ENCODE data around the gene IRF2BP1.
"Not testable (repeated sequence)": the region's sequence is repeated elsewhere in the genome, so short reads cannot be mapped to it uniquely, and the experiment has no call there.

The IRF2BP1 gene

DNA sequence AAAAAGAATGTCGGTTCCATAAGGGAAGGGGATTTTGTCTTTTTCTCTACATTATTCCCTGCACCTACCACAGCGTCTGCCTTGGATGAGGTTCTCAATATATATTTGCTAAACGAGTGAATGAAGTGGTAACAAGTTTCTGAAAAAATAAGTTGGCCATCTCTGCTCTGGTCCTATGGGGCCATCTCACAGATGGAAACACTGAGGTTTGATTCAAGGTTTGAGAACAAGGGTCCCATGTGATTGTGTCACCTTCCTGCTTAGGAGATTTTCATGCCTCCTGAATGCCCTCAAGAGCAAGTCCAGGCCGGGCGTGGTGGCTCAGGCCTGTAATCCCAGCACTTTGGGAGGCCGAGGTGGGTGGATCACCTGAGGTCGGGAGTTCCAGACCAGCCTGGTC, 13.3 kb upstream of the IRF2BP1 start:
- WGBS (ENCODE audit: insufficient coverage), result 90% methylated on average over 2 of the region's 7 CpGs
- Histone ChIP-seq H3K27me3 (replicated peaks in 2 of 5; ENCODE audit: control insufficient read depth in 4 of 5, insufficient read depth in 5 of 5, low read length in 4 of 5) (no peaks in the 10 kb centered on the region), H3K9me3 (ENCODE audit: control extremely low read depth in 1 of 5, control insufficient read depth in 4 of 5, insufficient read depth in 2 of 5, low read depth in 1 of 5, low read length in 4 of 5) (no peaks in the 10 kb centered on the region), H3K4me1 (ENCODE audit: control extremely low read depth in 1 of 4, control insufficient read depth in 4 of 4, insufficient read depth in 4 of 4, low read length in 3 of 4) (peaks cover 0 to 20% (median 13%) of the 10 kb centered on the region in 4 experiments), H3K4me3 (ENCODE audit: control insufficient read depth in 1 of 7, extremely low read depth in 1 of 7, insufficient read depth in 4 of 7, low read depth in 2 of 7, low read length in 6 of 7) (no peak overlapping the region), H3K36me3 (ENCODE audit: control insufficient read depth in 4 of 4, insufficient read depth in 4 of 4, low read length in 3 of 4) (peaks cover 2 to 42% (median 31%) of the 10 kb centered on the region in 4 experiments), H3K27ac (ENCODE audit: insufficient read depth in 1 of 2, low read depth in 1 of 2, low read length in 2 of 2, poor library complexity in 1 of 2, severe bottlenecking in 2 of 2) (no peak overlapping the region)
- POLR2A ChIA-PET, result no interaction called here
- DNase-seq, result no peak
- CTCF ChIA-PET, result no interaction called here

DNA sequence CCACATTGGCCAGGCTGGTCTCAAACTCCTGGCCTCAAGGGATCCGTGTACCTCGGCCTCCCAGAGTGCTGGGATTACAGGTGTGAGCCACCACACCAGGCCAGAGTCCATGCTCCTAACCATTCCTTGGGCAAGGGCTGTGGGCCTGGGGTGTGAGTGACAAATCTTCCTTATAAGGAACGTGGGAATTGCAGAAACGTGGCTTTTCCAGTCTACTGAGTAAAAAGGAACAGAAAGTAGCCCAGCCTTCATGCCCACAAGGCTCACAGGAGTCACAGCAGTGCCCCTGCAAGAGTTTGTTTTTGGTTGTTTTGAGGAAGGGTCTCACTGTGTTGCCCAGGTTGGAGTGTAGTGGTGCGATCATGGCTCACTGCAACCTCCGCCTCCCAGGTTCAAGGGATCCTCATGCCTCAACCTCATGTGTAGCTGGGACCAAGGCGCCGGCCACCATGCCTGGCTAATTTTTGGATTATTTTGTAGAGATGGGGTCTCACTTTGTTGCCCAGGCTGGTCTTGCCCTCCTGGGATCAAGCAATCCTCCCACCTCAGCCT, 11.4 kb upstream of the IRF2BP1 start:
- Histone ChIP-seq H3K9me3 (ENCODE audit: control extremely low read depth in 1 of 5, control insufficient read depth in 4 of 5, insufficient read depth in 2 of 5, low read depth in 1 of 5, low read length in 4 of 5) (no peaks in the 10 kb centered on the region), H3K36me3 (ENCODE audit: control insufficient read depth in 4 of 4, insufficient read depth in 4 of 4, low read length in 3 of 4) (peaks cover 2 to 43% (median 31%) of the 10 kb centered on the region in 4 experiments), H3K4me1 (ENCODE audit: control extremely low read depth in 1 of 4, control insufficient read depth in 4 of 4, insufficient read depth in 4 of 4, low read length in 3 of 4) (peaks cover 0 to 14% (median 10%) of the 10 kb centered on the region in 4 experiments), H3K27me3 (replicated peaks in 2 of 5; ENCODE audit: control insufficient read depth in 4 of 5, insufficient read depth in 5 of 5, low read length in 4 of 5) (no peaks in the 10 kb centered on the region), H3K4me3 (ENCODE audit: control insufficient read depth in 1 of 7, extremely low read depth in 1 of 7, insufficient read depth in 4 of 7, low read depth in 2 of 7, low read length in 6 of 7) (no peak overlapping the region), H3K27ac (ENCODE audit: insufficient read depth in 1 of 2, low read depth in 1 of 2, low read length in 2 of 2, poor library complexity in 1 of 2, severe bottlenecking in 2 of 2) (no peak overlapping the region)
- 95% methylated on average over 4 of the region's 8 CpGs for WGBS (ENCODE audit: insufficient coverage)
- ChIA-PET POLR2A (no interaction called here), CTCF (no interaction called here)
- no peak for DNase-seq

DNA sequence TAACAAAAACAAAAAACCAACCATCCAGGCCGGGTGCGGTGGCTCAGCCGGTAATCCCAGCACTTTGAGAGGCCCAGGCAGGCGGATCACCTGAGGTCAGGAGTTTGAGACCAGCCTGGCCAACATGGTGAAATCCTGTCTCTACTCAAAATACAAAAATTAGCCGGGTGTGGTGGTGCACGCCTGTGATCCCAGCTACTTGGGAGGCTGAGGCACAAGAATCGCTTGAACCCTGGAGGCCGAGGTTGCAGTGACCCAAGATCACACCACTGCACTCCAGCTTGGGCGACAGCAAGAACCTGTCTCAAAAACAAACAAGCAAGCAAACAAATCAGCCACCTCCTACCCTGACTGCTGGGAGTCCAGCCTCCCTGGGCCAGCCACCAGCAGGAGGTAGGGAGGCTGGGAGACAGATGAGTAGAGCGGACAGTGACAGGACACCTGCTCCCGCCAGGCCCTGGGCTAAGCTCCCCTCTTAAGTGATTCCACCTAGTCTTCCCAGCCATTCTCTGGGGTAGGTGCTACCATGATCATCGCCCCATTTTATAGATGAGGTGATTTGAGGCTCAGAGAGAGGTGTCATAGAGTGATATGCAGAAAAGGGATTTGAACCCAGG, 10.2 kb upstream of the IRF2BP1 start:
- DNase-seq, result not testable (repeated sequence)
- CTCF ChIA-PET, result interaction anchor here (0.7 kb wide), 2 partner anchors 15 to 32 kb away, joined by 3 read pairs; partner anchors contain the start of gene FOXA3

DNA sequence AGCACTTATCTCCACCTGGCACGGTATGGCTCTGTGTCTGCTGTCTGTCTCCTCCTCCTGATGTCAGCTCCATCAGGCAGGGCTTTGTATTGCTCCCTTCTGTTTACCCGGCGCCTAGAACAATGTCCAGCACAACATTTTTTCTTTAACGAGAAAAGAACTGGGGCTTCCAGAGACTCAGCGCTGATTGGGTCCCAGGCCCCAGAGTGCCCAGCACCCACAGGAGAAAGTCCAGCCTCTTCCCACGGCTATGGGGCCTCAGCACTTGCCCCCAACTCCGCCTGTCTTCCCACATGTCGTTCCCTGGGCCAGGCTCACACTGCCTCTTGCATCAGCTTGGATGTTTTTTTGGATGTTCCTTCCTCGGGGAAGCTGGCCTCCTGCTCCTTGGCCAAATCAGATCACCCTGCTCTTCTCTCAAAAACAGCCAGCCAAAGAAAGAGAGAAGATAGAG, 9.6 kb upstream of the IRF2BP1 start:
- ChIA-PET CTCF (interaction anchor here (0.7 to 1.4 kb wide), 3 partner anchors 15 to 96 kb away, joined by 3 to 4 read pairs (median 3); partner anchors contain the start of gene FOXA3), POLR2A (no interaction called here)

More for the DNA sequence above, 10.2 kb upstream of the IRF2BP1 start:
- H3K27me3 ChIP-seq (replicated peaks in 2 of 5; ENCODE audit: control insufficient read depth in 4 of 5, insufficient read depth in 5 of 5, low read length in 4 of 5); H3K27ac ChIP-seq (ENCODE audit: insufficient read depth in 1 of 2, low read depth in 1 of 2, low read length in 2 of 2, poor library complexity in 1 of 2, severe bottlenecking in 2 of 2); H3K4me3 ChIP-seq (ENCODE audit: control insufficient read depth in 1 of 7, extremely low read depth in 1 of 7, insufficient read depth in 4 of 7, low read depth in 2 of 7, low read length in 6 of 7); H3K4me1 ChIP-seq (ENCODE audit: control extremely low read depth in 1 of 4, control insufficient read depth in 4 of 4, insufficient read depth in 4 of 4, low read length in 3 of 4); H3K9me3 ChIP-seq (ENCODE audit: control extremely low read depth in 1 of 5, control insufficient read depth in 4 of 5, insufficient read depth in 2 of 5, low read depth in 1 of 5, low read length in 4 of 5); POLR2A ChIA-PET: not testable (repeated sequence)
- 98% methylated on average over 5 of the region's 12 CpGs for WGBS (ENCODE audit: insufficient coverage)
- H3K36me3 ChIP-seq (ENCODE audit: control insufficient read depth in 4 of 4, insufficient read depth in 4 of 4, low read length in 3 of 4), result peaks cover 2 to 46% (median 33%) of the 10 kb centered on the region in 4 experiments

DNA sequence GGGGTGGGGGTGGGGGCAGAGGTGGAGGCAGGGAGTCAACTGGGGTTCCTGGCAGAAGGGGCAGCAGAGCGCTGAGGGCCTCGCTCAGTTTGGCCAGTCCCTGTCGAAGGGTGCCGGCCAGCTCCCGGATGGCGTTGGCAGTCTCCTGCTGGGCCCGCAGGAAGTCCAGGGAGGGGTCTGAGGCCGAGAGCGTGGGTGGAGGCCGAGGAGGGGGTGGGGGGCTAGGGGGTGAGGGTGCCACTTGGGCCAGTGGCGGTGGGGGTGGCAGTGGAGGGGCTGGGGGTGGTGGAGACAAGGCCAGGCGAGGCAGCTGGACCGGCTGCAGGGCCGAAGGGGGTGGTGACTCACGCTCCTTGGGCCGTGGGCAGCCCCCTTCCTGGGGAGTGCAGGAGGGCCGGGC, 4.9 kb upstream of the IRF2BP1 start:
- ChIA-PET POLR2A (no interaction called here), CTCF (interaction anchor here (1.5 to 1.9 kb wide), 2 partner anchors 10 to 28 kb away, joined by 3 to 5 read pairs; partner anchors contain the start of gene SYMPK)
- 93% methylated on average over 4 of the region's 17 CpGs for WGBS (ENCODE audit: insufficient coverage)
- H3K36me3 ChIP-seq (ENCODE audit: control insufficient read depth in 4 of 4, insufficient read depth in 4 of 4, low read length in 3 of 4), result peaks cover 2 to 18% (median 14%) of the 10 kb centered on the region in 4 experiments
- no peak for DNase-seq
- no peak overlapping the region for H3K27ac ChIP-seq (ENCODE audit: insufficient read depth in 1 of 2, low read depth in 1 of 2, low read length in 2 of 2, poor library complexity in 1 of 2, severe bottlenecking in 2 of 2)
- H3K27me3 ChIP-seq (replicated peaks in 2 of 5; ENCODE audit: control insufficient read depth in 4 of 5, insufficient read depth in 5 of 5, low read length in 4 of 5), result no peaks in the 10 kb centered on the region
- no peaks in the 10 kb centered on the region for H3K9me3 ChIP-seq (ENCODE audit: control extremely low read depth in 1 of 5, control insufficient read depth in 4 of 5, insufficient read depth in 2 of 5, low read depth in 1 of 5, low read length in 4 of 5)
- peaks cover 0 to 11% (median 9%) of the 10 kb centered on the region in 4 experiments for H3K4me1 ChIP-seq (ENCODE audit: control extremely low read depth in 1 of 4, control insufficient read depth in 4 of 4, insufficient read depth in 4 of 4, low read length in 3 of 4)
- no peak overlapping the region for H3K4me3 ChIP-seq (ENCODE audit: control insufficient read depth in 1 of 7, extremely low read depth in 1 of 7, insufficient read depth in 4 of 7, low read depth in 2 of 7, low read length in 6 of 7)

More for the DNA sequence above, 9.6 kb upstream of the IRF2BP1 start:
- Histone ChIP-seq H3K27me3 (replicated peaks in 2 of 5; ENCODE audit: control insufficient read depth in 4 of 5, insufficient read depth in 5 of 5, low read length in 4 of 5) (no peaks in the 10 kb centered on the region), H3K27ac (ENCODE audit: insufficient read depth in 1 of 2, low read depth in 1 of 2, low read length in 2 of 2, poor library complexity in 1 of 2, severe bottlenecking in 2 of 2) (no peak overlapping the region), H3K4me1 (ENCODE audit: control extremely low read depth in 1 of 4, control insufficient read depth in 4 of 4, insufficient read depth in 4 of 4, low read length in 3 of 4) (no peaks in the 10 kb centered on the region), H3K9me3 (ENCODE audit: control extremely low read depth in 1 of 5, control insufficient read depth in 4 of 5, insufficient read depth in 2 of 5, low read depth in 1 of 5, low read length in 4 of 5) (no peaks in the 10 kb centered on the region), H3K36me3 (ENCODE audit: control insufficient read depth in 4 of 4, insufficient read depth in 4 of 4, low read length in 3 of 4) (peaks cover 2 to 41% (median 33%) of the 10 kb centered on the region in 4 experiments), H3K4me3 (ENCODE audit: control insufficient read depth in 1 of 7, extremely low read depth in 1 of 7, insufficient read depth in 4 of 7, low read depth in 2 of 7, low read length in 6 of 7) (no peak overlapping the region)
- DNase-seq, result no peak
- 95% methylated on average over 6 of the region's 9 CpGs for WGBS (ENCODE audit: insufficient coverage)

DNA sequence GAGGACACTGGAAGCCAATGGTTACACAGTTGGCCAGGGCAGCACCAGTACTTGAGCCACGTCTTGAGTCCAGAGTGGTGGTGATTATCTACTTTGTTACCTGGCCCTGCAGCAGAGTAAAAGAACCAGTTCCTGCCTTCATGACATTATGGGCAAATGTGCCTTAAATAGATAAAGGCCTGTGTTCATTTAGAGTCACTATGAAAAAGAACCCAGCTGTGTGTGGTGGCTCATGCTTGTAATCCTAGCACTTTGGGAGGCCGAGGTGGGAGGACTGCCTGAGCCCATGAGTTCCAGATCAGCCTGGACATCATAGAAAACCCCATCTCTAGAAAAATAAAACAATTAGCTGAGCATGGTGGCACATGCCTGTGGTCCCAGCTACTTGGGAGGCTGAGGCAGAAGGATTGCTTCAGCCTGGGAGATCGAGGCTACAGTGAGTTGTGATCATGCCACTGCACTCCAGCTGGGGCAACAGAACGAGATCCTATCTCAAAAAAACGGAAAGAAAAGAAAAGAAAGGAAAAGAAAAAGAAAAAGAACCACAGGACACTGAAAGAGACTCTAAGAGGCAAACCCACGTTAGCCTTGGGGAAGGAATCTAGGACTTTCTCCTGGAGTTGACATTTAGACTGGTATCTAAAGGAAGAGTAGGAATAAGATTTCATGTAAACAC, 3.4 kb upstream of the IRF2BP1 start:
- Histone ChIP-seq H3K27ac (ENCODE audit: insufficient read depth in 1 of 2, low read depth in 1 of 2, low read length in 2 of 2, poor library complexity in 1 of 2, severe bottlenecking in 2 of 2) (peak overlapping the region in 1 of 2 experiments; percentile 14), H3K4me3 (ENCODE audit: control insufficient read depth in 1 of 7, extremely low read depth in 1 of 7, insufficient read depth in 4 of 7, low read depth in 2 of 7, low read length in 6 of 7) (no peak overlapping the region), H3K4me1 (ENCODE audit: control extremely low read depth in 1 of 4, control insufficient read depth in 4 of 4, insufficient read depth in 4 of 4, low read length in 3 of 4) (peaks cover 0 to 24% (median 20%) of the 10 kb centered on the region in 4 experiments), H3K36me3 (ENCODE audit: control insufficient read depth in 4 of 4, insufficient read depth in 4 of 4, low read length in 3 of 4) (peaks cover 0 to 12% (median 5%) of the 10 kb centered on the region in 4 experiments), H3K9me3 (ENCODE audit: control extremely low read depth in 1 of 5, control insufficient read depth in 4 of 5, insufficient read depth in 2 of 5, low read depth in 1 of 5, low read length in 4 of 5) (no peaks in the 10 kb centered on the region), H3K27me3 (replicated peaks in 2 of 5; ENCODE audit: control insufficient read depth in 4 of 5, insufficient read depth in 5 of 5, low read length in 4 of 5) (no peaks in the 10 kb centered on the region)
- CTCF ChIA-PET, result interaction anchor here (1.5 kb wide), 1 partner anchor 11 kb away, joined by 3 read pairs; no protein-coding TSS in a partner anchor
- 84% methylated on average over 5 of the region's 6 CpGs for WGBS (ENCODE audit: insufficient coverage)
- POLR2A ChIA-PET, result interaction anchor here (0.6 kb wide), 1 partner anchor 80 kb away, joined by 3 read pairs; no protein-coding TSS in a partner anchor
- no peak for DNase-seq

Data from common myeloid progenitor, CD34-positive (primary cell).